CD4-positive, alpha-beta memory T cell (primary cell): ENCODE results near the gene ERC1. TPM values are rescaled to one million over a fixed set of nuclear protein-coding genes. Genes with fewer than 3 reads are reported as not detected.
"Not testable (repeated sequence)": the region's sequence is repeated elsewhere in the genome, so short reads cannot be mapped to it uniquely, and the experiment has no call there.

Experiments
- CTCF ChIA-PET: fragments of 350-600 bp; sonication (Branson Sonifier 250); formaldehyde crosslinking; loops from one replicate; lab custom pipeline; 2021; ENCODE audit warnings: inconsistent platforms; ENCODE audit not compliant: partially characterized antibody; lab: Charles Lee
- POLR2A ChIA-PET: fragments of 350-600 bp; sonication (Branson Sonifier 250); formaldehyde crosslinking; loops from one replicate; lab custom pipeline; 2021; ENCODE audit not compliant: partially characterized antibody; lab: Charles Lee
- DNase-seq, 5 donors: peaks; one replicate each; pipeline versions ENCODE4 v3.0.0 to v3.0.0-alpha.2; 2020 to 2022; ENCODE audit warnings: mixed read lengths in 1 of 5
- H3K27ac ChIP-seq: one replicate; pipeline ENCODE4 v1.7.0; 2013; ENCODE audit warnings: low read depth, low read length
- H3K27me3 ChIP-seq: 2 replicates; pipeline ENCODE4 v1.7.0; 2013; ENCODE audit warnings: mild to moderate bottlenecking, low read length, moderate library complexity; ENCODE audit not compliant: insufficient read depth
- H3K36me3 ChIP-seq: 2 replicates; pipeline ENCODE4 v1.7.0; 2013; ENCODE audit warnings: mild to moderate bottlenecking, low read length, moderate library complexity; ENCODE audit not compliant: insufficient read depth
- H3K4me1 ChIP-seq: 2 replicates; pipeline ENCODE4 v1.7.0; 2013; ENCODE audit warnings: mild to moderate bottlenecking, low read length, moderate library complexity; ENCODE audit not compliant: insufficient read depth
- H3K4me3 ChIP-seq, 2 donors: one replicate each; pipeline ENCODE4 v1.7.0; 2013; ENCODE audit warnings: low read length in 2 of 2, mild to moderate bottlenecking in 1 of 2
- H3K9me3 ChIP-seq, 2 donors: one replicate each; pipeline ENCODE4 v1.7.0; 2013; ENCODE audit warnings: low read length in 2 of 2, control low read depth in 1 of 2; ENCODE audit not compliant: control insufficient read depth in 1 of 2
- H3K27ac Mint-ChIP-seq, 7 donors: one replicate each; pipeline ENCODE4 v1.8.0; 2020 to 2021; ENCODE audit warnings: mixed read lengths in 7 of 7, mild to moderate bottlenecking in 6 of 7, inconsistent platforms in 3 of 7, moderate library complexity in 3 of 7
- H3K27me3 Mint-ChIP-seq, 2 donors: one replicate each; pipeline ENCODE4 v1.8.0; 2020 to 2021; ENCODE audit warnings: mixed read lengths in 2 of 2
- H3K36me3 Mint-ChIP-seq, 2 donors: one replicate each; pipeline ENCODE4 v1.8.0; 2020 to 2021; ENCODE audit warnings: mixed read lengths in 2 of 2, inconsistent platforms in 1 of 2, mild to moderate bottlenecking in 1 of 2
- H3K4me1 Mint-ChIP-seq, 4 donors: one replicate each; pipeline ENCODE4 v1.8.0; 2020 to 2021; ENCODE audit warnings: mixed read lengths in 4 of 4, mild to moderate bottlenecking in 1 of 4
- H3K4me3 Mint-ChIP-seq, 8 donors: one replicate each; pipeline ENCODE4 v1.8.0; 2020 to 2021; ENCODE audit warnings: mixed read lengths in 8 of 8, mild to moderate bottlenecking in 7 of 8, moderate library complexity in 6 of 8, inconsistent platforms in 3 of 8
- H3K9me3 Mint-ChIP-seq, 8 donors: one replicate each; pipeline ENCODE4 v1.8.0; 2020 to 2021; ENCODE audit warnings: mixed read lengths in 8 of 8, mild to moderate bottlenecking in 5 of 8, inconsistent platforms in 3 of 8, moderate library complexity in 1 of 8
- intact Hi-C: fragments of 100-400 bp; cut with micrococcal nuclease; formaldehyde crosslinking; loops from one replicate; pipeline ENCODE4 v1.15.1; 2023
- polyA plus RNA-seq, 2 donors: library from polyadenylated mRNA; unstranded; fragments of 300-500 nt; fragmentation: Illumina TruSeq; gene quantifications; one replicate each; pipeline ENCODE4 v1.2.3, GENCODE V29; 2021
- total RNA-seq, 2 experiments: library from RNA; stranded (reverse); gene quantifications; one replicate each; pipeline ENCODE4 v1.2.3, GENCODE V29; 2021

The ERC1 gene
- total and polyA plus RNA-seq, 4 experiments from 2014 or later = 4.0 to 41.7 (median 28.7) TPM

DNA sequence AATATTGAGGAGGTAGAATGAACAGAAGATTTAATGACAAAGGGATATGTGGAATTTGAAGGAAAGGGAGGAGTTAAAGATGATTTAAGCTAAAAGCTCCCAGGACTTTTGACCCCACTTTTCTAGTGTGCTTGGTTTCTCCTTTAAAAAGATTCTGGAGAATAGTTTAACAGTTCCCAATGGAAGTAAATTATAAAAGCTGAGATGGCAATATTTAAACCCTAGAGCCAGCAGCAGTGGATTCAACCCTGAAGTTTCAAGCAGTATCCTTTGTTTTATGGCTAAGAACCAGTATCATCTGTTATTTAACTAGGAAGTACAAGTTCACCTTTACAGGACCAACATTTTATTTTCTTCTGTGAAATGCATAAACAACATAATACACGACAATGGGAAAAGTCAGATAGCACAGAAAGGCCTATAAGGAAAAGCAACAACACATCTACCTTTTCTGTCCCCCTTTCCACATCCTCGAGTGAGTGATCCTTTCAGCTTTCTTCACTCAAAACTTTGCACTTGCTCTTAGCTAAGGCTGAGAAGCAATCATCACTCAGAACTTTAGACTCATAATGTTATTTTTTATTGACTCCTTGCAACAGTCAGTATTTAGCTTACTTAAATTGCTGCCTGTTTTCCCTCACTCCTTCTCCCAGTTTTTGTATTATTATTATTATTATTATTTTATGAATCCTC lies 338.9 kb downstream of the ERC1 start:
- H3K27me3 ChIP-seq = no peaks in the 10 kb centered on the region
- H3K36me3 Mint-ChIP-seq = peaks cover 7 to 39% of the 10 kb centered on the region in 2 donors
- H3K36me3 ChIP-seq = no peaks in the 10 kb centered on the region
- intact Hi-C loops = no loop called here
- no peaks in the 10 kb centered on the region for H3K27me3 Mint-ChIP-seq
- H3K9me3 Mint-ChIP-seq = peaks cover 0 to 2% (median 0%) of the 10 kb centered on the region in 8 donors
- no peaks in the 10 kb centered on the region for H3K4me1 ChIP-seq
- no peaks in the 10 kb centered on the region for H3K9me3 ChIP-seq
- POLR2A ChIA-PET = no interaction called here
- DNase-seq = no peak
- H3K4me3 ChIP-seq = no peak overlapping the region
- no peak overlapping the region for H3K27ac ChIP-seq
- CTCF ChIA-PET = no interaction called here
- no peak overlapping the region for H3K27ac Mint-ChIP-seq
- H3K4me1 Mint-ChIP-seq = peaks cover 0 to 3% (median 0%) of the 10 kb centered on the region in 4 donors
- no peak overlapping the region for H3K4me3 Mint-ChIP-seq

DNA sequence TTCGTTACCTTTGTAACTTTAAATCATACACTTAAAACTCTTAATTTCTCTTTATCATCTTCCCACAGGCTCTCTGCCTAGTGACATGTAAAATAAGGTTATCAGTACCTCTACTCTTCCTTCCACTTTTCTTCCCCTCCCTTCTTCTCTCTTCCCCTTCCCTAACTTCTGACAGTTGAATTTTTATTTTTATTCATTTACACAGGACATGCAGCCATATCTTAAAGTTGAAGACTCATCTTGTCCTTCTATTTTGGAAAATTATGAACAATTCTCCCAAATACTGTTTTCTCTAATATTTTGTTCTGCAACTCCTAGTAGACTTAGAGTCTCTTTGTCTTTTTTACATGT lies 339.4 kb downstream of the ERC1 start:
- H3K27ac ChIP-seq = no peak overlapping the region
- H3K4me1 ChIP-seq = no peaks in the 10 kb centered on the region
- ChIA-PET CTCF (no interaction called here), POLR2A (no interaction called here)
- peaks cover 0 to 2% (median 0%) of the 10 kb centered on the region in 8 donors for H3K9me3 Mint-ChIP-seq
- peaks cover 7 to 42% of the 10 kb centered on the region in 2 donors for H3K36me3 Mint-ChIP-seq
- no peak overlapping the region for H3K4me3 Mint-ChIP-seq
- peaks cover 0 to 3% (median 0%) of the 10 kb centered on the region in 4 donors for H3K4me1 Mint-ChIP-seq
- no peaks in the 10 kb centered on the region for H3K36me3 ChIP-seq
- no peak for DNase-seq
- no peaks in the 10 kb centered on the region for H3K27me3 Mint-ChIP-seq
- intact Hi-C loops = no loop called here
- H3K27ac Mint-ChIP-seq = peak overlapping the region in 1 of 7 donors; percentile 24
- no peaks in the 10 kb centered on the region for H3K27me3 ChIP-seq
- H3K4me3 ChIP-seq = no peak overlapping the region
- no peaks in the 10 kb centered on the region for H3K9me3 ChIP-seq

DNA sequence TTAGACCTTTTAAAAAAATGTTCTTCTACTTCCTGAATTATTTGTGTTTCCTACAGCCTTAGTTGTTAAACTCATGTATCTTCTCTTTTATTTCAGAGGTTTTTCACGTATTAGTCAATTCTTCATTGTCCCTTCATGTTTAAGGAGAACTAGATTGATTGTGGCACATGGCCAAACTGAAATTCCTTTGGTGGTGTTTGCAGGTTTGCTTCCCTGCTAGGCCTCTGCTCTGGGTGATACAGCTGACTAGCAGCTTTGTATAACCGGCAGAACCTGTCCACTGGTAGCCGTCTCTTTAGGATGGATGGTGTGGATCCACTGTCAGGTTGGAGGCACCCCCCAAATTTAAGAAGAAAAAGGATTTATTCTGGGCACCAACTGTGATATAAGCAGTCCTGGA lies 341.3 kb downstream of the ERC1 start:
- CTCF ChIA-PET = no interaction called here
- no peak overlapping the region for H3K4me3 Mint-ChIP-seq
- Histone ChIP-seq H3K4me3 (no peak overlapping the region), H3K27me3 (no peaks in the 10 kb centered on the region), H3K9me3 (no peaks in the 10 kb centered on the region), H3K36me3 (no peaks in the 10 kb centered on the region), H3K4me1 (no peaks in the 10 kb centered on the region), H3K27ac (no peak overlapping the region)
- intact Hi-C loops = no loop called here
- POLR2A ChIA-PET = no interaction called here
- H3K36me3 Mint-ChIP-seq = peaks cover 7 to 39% of the 10 kb centered on the region in 2 donors
- no peaks in the 10 kb centered on the region for H3K27me3 Mint-ChIP-seq
- DNase-seq = no peak
- no peak overlapping the region for H3K27ac Mint-ChIP-seq
- H3K9me3 Mint-ChIP-seq = peaks cover 0 to 2% (median 0%) of the 10 kb centered on the region in 8 donors
- peaks cover 0 to 3% (median 0%) of the 10 kb centered on the region in 4 donors for H3K4me1 Mint-ChIP-seq

DNA sequence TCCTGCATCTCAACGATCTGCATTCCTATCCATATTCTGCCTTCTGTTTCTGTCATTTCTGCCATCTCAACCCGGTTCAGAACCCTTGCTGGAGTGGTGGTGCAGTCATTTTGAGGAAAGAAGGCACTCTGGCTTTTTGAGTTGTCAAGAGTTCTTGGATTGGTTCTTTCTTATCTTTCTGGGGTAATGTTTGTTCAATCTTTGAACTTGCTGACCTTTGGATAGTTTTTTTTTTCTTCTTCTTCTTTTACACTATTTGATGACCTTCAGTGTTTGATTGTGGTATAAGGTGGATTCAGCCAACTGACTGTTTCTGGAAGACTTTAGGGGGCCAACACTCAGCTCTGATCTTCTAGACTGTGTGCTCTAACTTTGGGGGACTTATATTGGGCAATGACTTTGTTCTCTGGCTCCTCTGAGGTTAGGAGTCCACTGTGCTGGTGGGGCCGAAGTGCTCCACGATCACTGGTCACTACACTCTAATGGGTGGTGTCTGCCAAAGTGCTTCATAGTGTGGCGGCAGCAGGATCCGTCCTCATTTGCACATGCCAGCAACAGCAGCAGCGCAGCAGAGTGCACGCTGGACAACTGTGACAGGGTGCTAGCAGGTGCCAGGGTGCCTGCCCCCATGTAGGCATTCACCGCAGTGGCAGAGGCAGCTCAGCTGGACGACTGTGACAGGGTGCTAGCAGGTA lies 347.6 kb downstream of the ERC1 start:
- Mint-ChIP-seq H3K27ac (no peak overlapping the region), H3K4me1 (no peaks in the 10 kb centered on the region), H3K36me3 (peaks cover 10 to 29% of the 10 kb centered on the region in 2 donors), H3K27me3 (no peaks in the 10 kb centered on the region), H3K4me3 (no peak overlapping the region), H3K9me3 (peaks cover 0 to 4% (median 0%) of the 10 kb centered on the region in 8 donors)
- intact Hi-C loops = no loop called here
- CTCF ChIA-PET = no interaction called here
- POLR2A ChIA-PET = no interaction called here
- Histone ChIP-seq H3K4me1 (no peaks in the 10 kb centered on the region), H3K4me3 (no peak overlapping the region), H3K36me3 (no peaks in the 10 kb centered on the region), H3K9me3 (no peaks in the 10 kb centered on the region), H3K27me3 (no peaks in the 10 kb centered on the region), H3K27ac (no peak overlapping the region)
- DNase-seq = no peak

DNA sequence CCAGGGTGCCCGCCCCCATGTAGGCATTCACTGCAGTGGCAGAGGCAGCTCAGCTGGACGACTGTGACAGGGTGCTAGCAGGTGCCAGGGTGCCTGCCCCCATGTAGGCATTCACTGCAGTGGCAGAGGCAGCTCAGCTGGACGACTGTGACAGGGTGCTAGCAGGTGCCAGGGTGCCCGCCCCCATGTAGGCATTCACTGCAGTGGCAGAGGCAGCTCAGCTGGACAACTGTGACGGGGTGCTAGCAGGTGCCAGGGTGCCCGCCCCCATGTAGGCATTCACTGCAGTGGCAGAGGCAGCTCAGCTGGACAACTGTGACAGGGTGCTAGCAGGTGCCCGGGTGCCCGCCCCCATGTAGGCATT lies 348.1 kb downstream of the ERC1 start:
- DNase-seq, H3K4me3 ChIP-seq, H3K36me3 ChIP-seq, H3K9me3 Mint-ChIP-seq, H3K9me3 ChIP-seq, H3K27ac ChIP-seq, H3K4me3 Mint-ChIP-seq, H3K4me1 Mint-ChIP-seq, H3K27me3 Mint-ChIP-seq, CTCF ChIA-PET, H3K4me1 ChIP-seq, H3K27ac Mint-ChIP-seq, H3K27me3 ChIP-seq, intact Hi-C loops, POLR2A ChIA-PET: not testable (repeated sequence)
- peaks cover 8 to 25% of the 10 kb centered on the region in 2 donors for H3K36me3 Mint-ChIP-seq

DNA sequence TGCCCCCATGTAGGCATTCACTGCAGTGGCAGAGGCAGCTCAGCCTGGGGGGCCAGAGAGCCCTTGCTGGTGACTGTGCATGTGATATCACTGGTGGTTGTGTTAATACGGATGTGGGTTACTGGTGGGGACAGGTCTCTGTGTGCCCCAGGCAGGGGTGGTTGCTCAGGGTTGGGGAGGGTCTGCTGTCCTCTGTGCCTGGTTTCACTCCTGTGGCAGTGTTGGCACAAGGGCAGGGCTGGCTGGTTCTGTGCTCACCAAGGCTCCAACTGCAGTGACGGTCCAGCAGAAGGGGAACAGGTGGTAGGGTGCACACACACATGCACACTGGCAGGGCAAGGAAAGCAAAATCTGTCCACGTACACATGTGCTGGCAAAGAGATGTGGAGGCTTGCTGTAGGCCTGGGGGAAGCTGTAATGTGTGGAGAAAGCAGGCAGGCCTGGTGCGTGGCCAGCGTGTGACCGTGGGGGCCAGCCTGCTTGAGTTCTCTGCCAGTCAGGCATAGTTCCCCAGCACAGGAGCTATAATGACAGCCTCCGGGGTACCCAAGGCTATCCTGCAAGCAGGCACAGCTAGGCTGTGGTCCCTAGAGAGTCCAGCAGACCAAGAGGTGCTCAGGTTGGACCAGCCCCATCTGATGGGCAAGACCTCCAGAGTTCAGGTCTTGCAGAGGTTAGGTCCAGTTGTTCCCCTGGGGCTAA lies 348.7 kb downstream of the ERC1 start:
- H3K9me3 Mint-ChIP-seq = peaks cover 0 to 4% (median 0%) of the 10 kb centered on the region in 8 donors
- H3K4me3 ChIP-seq = no peak overlapping the region
- CTCF ChIA-PET = no interaction called here
- H3K4me3 Mint-ChIP-seq = no peak overlapping the region
- DNase-seq = no peak
- H3K4me1 ChIP-seq = no peaks in the 10 kb centered on the region
- POLR2A ChIA-PET = no interaction called here
- H3K4me1 Mint-ChIP-seq = no peaks in the 10 kb centered on the region
- H3K27ac Mint-ChIP-seq = no peak overlapping the region
- no peaks in the 10 kb centered on the region for H3K27me3 Mint-ChIP-seq
- no peaks in the 10 kb centered on the region for H3K9me3 ChIP-seq
- H3K27me3 ChIP-seq = no peaks in the 10 kb centered on the region
- no peaks in the 10 kb centered on the region for H3K36me3 ChIP-seq
- peaks cover 4 to 19% of the 10 kb centered on the region in 2 donors for H3K36me3 Mint-ChIP-seq
- H3K27ac ChIP-seq = no peak overlapping the region
- intact Hi-C loops = no loop called here

DNA sequence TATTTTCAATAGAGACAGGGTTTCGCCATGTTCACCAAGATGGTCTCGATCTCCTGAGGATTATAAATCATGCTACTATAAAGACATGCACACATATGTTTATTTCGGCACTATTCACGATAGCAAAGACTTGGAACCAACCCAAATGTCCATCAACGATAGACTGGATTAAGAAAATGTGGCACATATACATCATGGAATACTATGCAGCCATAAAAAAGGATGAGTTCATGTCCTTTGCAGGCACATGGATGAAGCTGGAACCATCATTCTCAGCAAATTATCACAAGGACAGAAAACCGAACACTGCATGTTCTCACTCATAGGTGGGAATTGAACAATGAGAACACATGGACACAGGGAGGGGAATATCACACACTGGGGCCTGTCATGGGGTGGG lies 350.2 kb downstream of the ERC1 start:
- H3K4me1 Mint-ChIP-seq, H3K27ac Mint-ChIP-seq, H3K27me3 ChIP-seq, CTCF ChIA-PET, H3K9me3 ChIP-seq, H3K27ac ChIP-seq, intact Hi-C loops, POLR2A ChIA-PET, H3K9me3 Mint-ChIP-seq, DNase-seq, H3K27me3 Mint-ChIP-seq, H3K4me3 ChIP-seq, H3K4me1 ChIP-seq, H3K4me3 Mint-ChIP-seq, H3K36me3 ChIP-seq: not testable (repeated sequence)
- peaks cover 7 to 13% of the 10 kb centered on the region in 2 donors for H3K36me3 Mint-ChIP-seq
